GM23338 (cell line): ENCODE data around the gene GALNT1.

Experiments used
- CREB1 ChIP-seq: fragments of 250-450 bp; sonication (Bioruptor Pico); IDR thresholded peaks from 2 replicates; pipeline ENCODE4 v1.5.0; 2020; ENCODE audit warnings: low read depth, mild to moderate bottlenecking, moderate library complexity
- EZH2 ChIP-seq: fragments of 200-600 bp; sonication (generic); IDR thresholded peaks from one replicate; pipeline ENCODE4 v1.8.0; 2017; ENCODE audit warnings: antibody characterized with exemption, mild to moderate bottlenecking, low read depth; ENCODE audit not compliant: unreplicated experiment
- EZH2phosphoT487 ChIP-seq: fragments of 200-600 bp; sonication (generic); IDR thresholded peaks from one replicate; pipeline ENCODE4 v1.8.1; 2018; ENCODE audit warnings: antibody characterized with exemption; ENCODE audit not compliant: unreplicated experiment
- JUNB ChIP-seq: IDR thresholded peaks from one replicate; pipeline ENCODE4 v1.6.1; 2016; ENCODE audit warnings: antibody characterized with exemption; ENCODE audit not compliant: unreplicated experiment
- NANOG ChIP-seq: IDR thresholded peaks from 2 replicates; pipeline ENCODE4 v1.6.1; 2016; ENCODE audit warnings: antibody characterized with exemption, borderline replicate concordance
- POLR2AphosphoS5 ChIP-seq: IDR thresholded peaks from 2 replicates; pipeline ENCODE4 v1.6.1; 2016; ENCODE audit warnings: antibody characterized with exemption, low read depth
- STAT1 ChIP-seq: IDR thresholded peaks from one replicate; pipeline ENCODE4 v1.6.1; 2016; ENCODE audit warnings: antibody characterized with exemption; ENCODE audit not compliant: unreplicated experiment
- ZNF114 ChIP-seq: fragments of 250-450 bp; sonication (Bioruptor Pico); IDR thresholded peaks from 2 replicates; pipeline ENCODE4 v1.5.0; 2020; ENCODE audit warnings: mild to moderate bottlenecking, moderate library complexity
- TF ChIP-seq, protein P1 (sequence below), 2 experiments: fragments of 200-600 bp in 1 of 2; sonication (generic) in 1 of 2; conservative IDR thresholded peaks; 2 replicates each; pipeline versions ENCODE4 v1.5.1 to v1.6.1; 2016 to 2017; ENCODE audit warnings: antibody characterized with exemption in 2 of 2, low read depth in 2 of 2, mild to moderate bottlenecking in 2 of 2, moderate library complexity in 1 of 2
- TF ChIP-seq, protein P2 (sequence below): IDR thresholded peaks from one replicate; pipeline ENCODE4 v1.6.1; 2018; ENCODE audit warnings: antibody characterized with exemption; ENCODE audit not compliant: unreplicated experiment

DNA sequence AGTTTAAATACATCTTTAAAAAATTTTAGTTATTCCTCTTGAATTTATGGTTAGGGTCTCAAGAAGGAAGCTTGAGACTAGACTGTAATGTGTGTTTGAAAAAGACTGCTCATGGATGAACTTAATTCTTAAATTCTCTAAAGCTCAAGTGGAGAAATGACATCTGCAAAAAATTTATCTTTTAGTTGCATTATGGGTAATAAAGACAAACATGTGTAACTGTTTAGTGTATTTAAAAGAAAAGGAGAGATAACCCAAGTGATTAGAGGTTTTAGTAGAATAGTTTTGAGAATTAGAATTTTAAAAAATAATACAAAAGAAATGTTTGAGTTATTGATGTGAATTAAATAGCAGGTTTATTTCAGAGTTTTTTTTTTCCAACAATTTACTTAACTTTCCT lies 36.7 kb downstream of the GALNT1 start:
- TF ChIP-seq NANOG (no peak), POLR2AphosphoS5 (no peak), CREB1 (no peak), EZH2phosphoT487 (no peak), EZH2 (no peak), JUNB (no peak), STAT1 (no peak), ZNF114 (no peak)
- TF ChIP-seq, protein P1, sequence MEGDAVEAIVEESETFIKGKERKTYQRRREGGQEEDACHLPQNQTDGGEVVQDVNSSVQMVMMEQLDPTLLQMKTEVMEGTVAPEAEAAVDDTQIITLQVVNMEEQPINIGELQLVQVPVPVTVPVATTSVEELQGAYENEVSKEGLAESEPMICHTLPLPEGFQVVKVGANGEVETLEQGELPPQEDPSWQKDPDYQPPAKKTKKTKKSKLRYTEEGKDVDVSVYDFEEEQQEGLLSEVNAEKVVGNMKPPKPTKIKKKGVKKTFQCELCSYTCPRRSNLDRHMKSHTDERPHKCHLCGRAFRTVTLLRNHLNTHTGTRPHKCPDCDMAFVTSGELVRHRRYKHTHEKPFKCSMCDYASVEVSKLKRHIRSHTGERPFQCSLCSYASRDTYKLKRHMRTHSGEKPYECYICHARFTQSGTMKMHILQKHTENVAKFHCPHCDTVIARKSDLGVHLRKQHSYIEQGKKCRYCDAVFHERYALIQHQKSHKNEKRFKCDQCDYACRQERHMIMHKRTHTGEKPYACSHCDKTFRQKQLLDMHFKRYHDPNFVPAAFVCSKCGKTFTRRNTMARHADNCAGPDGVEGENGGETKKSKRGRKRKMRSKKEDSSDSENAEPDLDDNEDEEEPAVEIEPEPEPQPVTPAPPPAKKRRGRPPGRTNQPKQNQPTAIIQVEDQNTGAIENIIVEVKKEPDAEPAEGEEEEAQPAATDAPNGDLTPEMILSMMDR (conservative IDR thresholded peaks at IDR 0.05; ENCODE audit: low read depth in 2 of 2): no peak
- TF ChIP-seq, protein P2, sequence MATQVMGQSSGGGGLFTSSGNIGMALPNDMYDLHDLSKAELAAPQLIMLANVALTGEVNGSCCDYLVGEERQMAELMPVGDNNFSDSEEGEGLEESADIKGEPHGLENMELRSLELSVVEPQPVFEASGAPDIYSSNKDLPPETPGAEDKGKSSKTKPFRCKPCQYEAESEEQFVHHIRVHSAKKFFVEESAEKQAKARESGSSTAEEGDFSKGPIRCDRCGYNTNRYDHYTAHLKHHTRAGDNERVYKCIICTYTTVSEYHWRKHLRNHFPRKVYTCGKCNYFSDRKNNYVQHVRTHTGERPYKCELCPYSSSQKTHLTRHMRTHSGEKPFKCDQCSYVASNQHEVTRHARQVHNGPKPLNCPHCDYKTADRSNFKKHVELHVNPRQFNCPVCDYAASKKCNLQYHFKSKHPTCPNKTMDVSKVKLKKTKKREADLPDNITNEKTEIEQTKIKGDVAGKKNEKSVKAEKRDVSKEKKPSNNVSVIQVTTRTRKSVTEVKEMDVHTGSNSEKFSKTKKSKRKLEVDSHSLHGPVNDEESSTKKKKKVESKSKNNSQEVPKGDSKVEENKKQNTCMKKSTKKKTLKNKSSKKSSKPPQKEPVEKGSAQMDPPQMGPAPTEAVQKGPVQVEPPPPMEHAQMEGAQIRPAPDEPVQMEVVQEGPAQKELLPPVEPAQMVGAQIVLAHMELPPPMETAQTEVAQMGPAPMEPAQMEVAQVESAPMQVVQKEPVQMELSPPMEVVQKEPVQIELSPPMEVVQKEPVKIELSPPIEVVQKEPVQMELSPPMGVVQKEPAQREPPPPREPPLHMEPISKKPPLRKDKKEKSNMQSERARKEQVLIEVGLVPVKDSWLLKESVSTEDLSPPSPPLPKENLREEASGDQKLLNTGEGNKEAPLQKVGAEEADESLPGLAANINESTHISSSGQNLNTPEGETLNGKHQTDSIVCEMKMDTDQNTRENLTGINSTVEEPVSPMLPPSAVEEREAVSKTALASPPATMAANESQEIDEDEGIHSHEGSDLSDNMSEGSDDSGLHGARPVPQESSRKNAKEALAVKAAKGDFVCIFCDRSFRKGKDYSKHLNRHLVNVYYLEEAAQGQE: no peak
